ENCODE results near the gene EPB41L4A.

GRCh38 chr5:112294126-112294525, 125.0 kb downstream of the EPB41L4A start:
- TF ChIP-seq GATA3 (IDR thresholded peaks at IDR 0.05; ENCODE audit: low read depth, low read length) (no peak), GATA2 (IDR thresholded peaks at IDR 0.05; ENCODE audit: low read depth, low read length) (no peak)

All from SH-SY5Y (cell line).